GM18507 (cell line): ENCODE results near the gene ZNF778.

Source experiments
- DNase-seq: peaks from one replicate; pipeline ENCODE4 v3.0.0; 2011; ENCODE audit warnings: low read depth; ENCODE audit not compliant: insufficient read length; ENCODE audit errors: extremely low spot score
- FAIRE-seq: peaks from 2 replicates; lab custom pipeline; 2011; peaks lifted over from hg19 to GRCh38; lab: Jason Lieb, UNC

The ZNF778 gene

DNA sequence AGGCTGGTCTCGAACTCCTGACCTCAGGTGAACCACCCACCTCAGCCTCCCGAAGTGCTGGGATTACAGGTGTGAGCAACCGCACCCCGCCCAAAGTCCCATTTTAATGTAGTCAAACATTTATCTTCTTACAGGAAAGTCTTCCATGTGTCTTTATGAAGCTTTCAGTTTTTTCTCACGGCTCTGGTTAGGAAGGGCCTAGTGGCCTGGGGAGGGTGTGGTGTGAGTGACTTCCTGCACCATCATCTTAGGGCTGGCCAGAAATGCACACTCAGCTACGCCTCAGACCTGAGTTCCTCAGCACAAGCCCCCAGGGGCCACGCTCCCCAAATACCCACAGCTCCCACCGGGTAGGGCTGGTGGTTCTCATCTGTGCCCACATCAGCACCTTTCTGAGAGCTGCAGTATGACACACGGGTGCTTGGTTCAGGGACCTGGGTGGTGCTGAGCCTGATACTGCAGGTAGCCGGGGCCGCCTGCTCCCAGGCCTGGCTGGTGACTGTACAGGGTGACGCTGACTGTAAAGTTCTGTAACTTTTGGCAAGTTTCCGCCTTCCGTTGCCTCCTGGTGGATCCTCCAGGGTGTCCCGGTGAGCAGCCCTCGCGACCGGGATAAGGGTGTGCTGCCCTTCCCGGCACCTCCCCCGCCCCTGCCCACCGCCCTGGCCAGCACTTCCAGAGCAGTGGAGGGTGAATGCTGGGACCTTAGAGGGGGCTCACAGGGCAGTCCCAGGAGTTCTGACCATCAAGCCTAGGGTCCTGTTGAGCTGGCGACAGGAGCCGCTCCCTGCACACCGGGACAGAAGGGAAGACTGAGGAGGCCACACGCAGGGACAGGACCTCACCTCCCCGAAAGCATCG is 52.5 kb downstream of the ZNF778 start:
- FAIRE-seq: no peak
- DNase-seq: no peak

DNA sequence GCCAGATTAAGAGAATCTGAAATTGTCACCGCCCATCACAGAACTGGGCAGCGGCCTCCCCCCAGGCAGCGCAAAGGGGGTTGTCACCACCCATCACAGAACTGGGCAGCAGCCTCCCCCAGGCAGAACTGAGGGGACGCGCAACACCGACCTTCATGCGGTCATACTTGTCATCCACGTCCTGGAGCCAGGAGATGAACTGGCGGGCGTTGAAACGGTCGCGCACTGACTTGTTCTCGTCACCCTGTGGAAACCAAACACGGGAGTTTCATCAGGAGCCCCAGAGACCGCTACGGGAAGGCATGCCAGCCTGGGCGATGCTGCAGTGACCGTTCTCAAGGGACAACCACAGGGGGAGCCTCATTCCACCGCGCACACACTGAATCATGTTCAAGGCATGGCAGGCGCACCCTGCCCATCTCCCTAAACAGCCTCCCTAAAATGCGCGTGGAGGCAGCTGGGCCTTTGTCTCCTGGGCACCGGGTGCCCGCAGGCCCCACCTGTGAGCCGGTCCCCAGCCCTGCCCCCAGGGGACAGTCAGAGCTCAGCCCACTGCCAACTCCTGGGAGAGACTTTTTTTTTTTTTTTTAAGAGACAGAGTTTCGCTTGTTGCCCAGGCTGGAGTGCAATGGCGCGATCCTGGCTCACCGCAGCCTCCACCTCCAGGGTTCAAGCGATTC is 53.3 kb downstream of the ZNF778 start:
- FAIRE-seq (no peak), DNase-seq (no peak)

DNA sequence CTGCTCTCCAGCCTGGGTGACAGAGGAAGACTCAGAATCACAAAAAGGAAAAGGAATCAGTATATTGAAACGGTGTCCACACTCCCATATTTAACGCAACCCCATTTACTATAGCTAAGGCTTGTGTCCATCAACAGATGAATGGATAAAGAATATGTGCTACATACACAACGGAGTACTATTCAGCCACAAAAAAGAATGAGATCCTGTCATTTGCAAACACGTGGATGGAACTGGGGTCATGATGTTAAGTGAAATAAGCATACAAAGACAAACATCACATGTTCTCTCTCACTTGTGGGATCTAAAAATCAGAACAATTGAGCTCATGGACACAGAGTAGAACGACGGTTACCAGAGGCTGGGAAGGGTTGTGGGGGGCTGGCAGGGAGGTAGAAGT is 55.1 kb downstream of the ZNF778 start:
- FAIRE-seq: no peak
- DNase-seq: no peak

DNA sequence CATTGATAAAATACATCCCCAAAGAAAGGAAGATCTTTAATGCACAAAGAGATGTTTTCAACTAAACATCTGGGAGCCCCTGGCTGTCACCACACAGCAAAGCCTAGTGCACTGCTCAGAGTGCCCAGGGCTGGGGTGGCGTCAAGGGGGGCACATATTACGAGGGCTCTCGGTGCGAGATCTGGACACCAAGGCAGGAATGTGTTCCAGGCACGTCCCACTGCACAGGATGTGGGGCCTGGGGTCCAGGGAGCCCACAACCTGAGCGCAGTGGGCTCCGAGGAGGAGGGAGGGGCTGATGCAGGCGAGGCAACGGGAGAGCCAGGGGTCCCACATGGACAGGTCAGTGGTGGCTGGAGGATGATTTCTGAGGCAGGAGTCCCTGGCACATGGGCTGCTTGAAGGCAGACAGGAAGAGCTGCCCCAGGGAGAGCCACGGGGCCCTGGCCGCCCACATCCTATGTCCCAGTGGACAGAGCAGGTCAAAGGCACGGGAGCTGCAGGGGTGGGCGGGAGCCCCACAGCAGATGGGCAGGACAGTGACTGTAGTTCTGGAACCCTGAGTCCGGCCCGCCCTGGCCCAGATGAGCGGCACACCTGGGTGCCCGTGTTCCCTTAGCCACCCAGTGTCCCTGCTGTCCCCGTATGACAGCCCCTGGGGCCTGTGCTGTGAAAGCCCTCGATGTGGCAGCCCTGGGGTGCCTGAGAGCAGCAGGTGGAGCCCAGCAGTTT is 56.4 kb downstream of the ZNF778 start:
- FAIRE-seq (no peak), DNase-seq (no peak)

DNA sequence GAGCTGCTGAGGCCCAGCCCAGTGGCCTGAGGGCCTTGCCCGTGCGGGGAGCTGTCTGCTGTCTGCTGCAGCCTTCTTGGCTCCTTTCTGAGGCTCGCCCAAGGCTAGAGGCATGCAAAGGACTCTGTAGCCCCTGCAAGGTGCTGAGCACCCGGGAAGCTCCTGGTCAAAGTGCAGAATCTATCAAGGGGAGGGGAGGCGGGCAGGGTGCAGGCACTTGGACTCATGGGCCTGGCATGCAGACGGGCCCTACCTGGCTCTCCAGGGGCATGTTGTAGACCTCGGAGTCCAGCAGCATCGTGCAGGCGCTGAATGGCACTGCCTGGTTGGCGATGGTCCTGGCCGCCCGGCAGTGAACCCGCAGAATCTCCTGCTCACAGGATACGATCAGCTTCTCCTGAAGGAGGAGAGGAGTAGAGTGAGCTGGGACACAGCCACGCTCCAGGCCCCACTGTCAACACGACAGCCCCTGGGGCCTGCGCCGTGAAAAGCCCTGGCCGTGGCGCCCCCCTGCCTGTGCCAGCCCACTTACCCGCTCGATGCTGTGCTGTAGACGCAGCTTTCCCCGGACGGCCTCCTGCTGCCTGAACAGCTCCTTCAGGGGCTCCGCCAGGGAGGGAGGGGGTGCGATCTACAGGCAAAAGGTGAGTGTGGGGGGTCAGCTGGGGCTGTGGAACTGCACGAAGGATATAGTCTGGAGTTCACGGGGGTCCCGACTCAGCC is 57.2 kb downstream of the ZNF778 start:
- DNase-seq (no peak), FAIRE-seq (no peak)

DNA sequence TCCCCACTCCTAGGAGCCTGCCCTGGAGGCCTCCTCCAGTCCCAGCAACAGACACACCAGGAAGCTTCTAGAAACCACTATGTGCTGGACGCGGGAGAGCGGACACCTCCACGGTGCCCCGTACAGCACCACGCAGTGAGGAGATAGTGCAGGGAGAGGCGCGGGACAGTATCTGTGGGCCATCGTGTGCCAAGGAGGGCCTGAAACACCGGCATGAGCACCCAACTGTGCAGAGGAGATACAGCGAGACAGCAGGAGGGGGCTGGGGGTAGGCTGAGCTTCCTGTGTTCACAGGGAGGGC is 57.7 kb downstream of the ZNF778 start:
- DNase-seq (no peak), FAIRE-seq (no peak)

DNA sequence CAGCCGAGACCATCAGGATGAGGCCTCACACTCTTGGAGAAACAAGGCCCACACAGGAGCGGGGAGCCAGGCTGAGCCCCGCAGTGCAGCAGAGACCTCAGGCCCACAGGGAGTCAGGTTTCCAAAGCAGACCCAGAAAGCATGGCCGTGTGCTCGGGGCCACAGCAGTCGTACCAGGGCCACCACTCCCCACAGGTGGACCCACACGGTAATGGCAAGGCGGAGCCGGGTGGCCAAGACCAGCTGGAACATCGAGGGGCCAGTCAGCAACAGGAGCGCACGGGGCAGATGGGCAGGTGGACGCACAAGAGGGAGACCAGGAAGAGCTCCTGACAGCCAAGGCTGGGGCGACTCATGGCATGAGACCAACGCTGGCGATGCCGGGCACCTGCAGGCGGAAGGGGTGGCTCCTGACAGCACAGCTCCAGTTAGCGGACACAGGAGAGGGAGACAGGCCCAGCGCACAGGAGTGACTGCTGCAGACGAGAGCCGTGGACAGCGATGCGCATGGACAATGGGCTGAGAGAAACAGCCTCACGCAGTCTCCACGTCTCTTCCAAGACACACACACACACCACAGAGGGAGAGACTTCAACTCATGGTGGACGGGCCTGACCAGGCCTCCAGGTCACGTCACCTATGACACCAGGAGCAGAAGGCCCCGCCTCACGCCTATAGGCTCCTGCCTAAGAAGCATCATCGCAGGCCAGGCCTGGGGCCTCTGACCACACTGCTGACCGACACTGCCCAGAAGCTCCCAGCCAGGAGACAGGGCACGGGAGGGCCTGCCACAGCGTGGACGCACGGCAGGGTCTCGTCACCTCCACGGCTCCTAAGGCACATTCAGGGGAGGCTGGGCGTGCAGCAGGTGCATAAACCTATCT is 58.6 kb downstream of the ZNF778 start:
- no peak for DNase-seq
- FAIRE-seq: no peak

DNA sequence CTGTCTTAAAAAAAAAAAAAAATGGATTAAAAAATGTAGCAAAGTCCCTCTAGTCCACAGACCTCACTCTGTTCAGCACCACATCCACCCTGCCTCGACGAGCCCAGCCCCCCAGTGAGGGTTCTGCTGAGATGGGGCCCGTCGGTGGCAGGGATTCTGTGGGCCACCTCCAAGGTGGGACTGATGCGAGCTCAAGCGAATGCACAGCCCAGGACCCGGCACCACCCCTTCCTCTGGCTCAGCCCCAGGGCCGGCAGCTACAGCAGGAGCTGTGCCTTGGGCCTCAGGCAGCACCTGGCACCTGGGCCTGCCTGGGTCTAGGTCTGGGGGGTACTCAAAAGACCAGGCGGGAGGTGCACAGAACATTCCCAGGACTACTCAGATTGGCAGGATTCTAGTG is 59.5 kb downstream of the ZNF778 start:
- no peak for DNase-seq
- FAIRE-seq: no peak

DNA sequence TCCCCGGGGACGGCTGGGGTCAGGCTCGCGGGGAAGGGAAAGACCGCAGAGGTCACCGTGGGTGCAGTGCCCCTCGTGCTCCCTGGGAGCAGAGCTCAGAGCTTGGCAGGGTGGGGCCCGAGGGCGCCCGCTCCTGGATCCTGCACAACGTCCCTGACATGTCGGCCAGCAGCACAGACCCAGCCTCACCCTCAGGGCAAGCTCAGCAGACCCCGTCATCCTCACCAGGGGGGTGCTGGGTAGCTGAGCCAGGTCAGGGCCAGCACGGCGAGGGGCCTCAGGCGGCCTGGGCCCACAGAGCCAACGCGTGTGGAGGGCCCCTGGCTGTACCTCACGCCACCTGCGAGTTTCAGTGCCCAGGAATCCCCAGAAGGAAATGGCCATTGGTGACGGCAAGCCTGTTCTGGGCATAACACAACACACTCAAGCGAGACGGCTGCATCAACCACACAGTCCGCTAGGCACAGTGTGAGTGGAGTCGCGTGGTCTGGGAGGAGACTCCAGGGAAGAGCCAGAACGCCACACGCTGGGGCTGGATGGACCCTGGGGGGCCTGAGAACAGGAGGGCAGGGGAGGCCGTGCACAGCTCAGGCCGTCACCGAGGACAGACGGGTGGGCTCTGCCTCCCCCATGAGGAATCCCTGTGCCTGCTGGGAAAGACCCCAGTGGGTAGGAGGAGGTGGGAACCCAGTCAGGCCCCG is 60.3 kb downstream of the ZNF778 start:
- DNase-seq (no peak), FAIRE-seq (no peak)

DNA sequence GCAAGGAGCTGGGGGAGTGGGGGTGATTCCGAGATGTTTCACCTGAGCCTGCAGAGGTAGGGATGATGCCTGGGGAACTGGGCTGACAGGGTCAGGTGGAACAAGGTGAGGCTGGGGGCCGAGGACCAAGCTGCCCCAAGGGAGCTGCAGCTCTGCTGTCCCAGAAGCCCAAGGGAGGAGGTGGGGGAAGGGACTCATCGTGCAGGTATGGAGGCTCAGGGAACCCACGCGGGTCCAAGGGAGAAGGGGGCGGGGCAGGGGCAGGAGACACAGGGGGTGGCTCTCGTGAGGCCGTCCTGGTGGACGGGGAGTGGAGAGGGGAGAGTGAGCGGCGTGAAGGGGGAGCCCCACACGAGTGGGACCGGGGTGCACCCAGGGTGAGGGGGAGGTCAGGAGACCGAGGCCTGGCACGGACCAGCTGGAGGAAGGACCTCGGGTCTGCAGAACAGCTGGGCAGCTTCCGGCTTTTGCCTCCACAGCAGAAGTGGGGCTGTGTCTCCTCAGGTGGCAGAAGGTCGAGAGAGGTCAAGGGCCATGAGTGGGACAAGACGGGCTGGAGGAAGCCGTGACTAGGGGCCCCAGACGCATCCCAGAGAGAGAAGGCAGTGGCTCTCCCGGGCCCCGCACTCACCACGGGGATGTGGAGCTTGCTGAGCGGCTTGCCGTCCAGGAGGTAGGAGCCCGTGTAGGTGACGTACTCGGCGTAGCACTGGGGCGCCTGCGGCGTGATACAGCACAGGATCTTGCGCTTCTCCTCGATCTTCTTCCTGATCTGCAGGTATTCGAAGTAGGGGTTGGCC is 61.1 kb downstream of the ZNF778 start:
- DNase-seq (no peak), FAIRE-seq (no peak)

DNA sequence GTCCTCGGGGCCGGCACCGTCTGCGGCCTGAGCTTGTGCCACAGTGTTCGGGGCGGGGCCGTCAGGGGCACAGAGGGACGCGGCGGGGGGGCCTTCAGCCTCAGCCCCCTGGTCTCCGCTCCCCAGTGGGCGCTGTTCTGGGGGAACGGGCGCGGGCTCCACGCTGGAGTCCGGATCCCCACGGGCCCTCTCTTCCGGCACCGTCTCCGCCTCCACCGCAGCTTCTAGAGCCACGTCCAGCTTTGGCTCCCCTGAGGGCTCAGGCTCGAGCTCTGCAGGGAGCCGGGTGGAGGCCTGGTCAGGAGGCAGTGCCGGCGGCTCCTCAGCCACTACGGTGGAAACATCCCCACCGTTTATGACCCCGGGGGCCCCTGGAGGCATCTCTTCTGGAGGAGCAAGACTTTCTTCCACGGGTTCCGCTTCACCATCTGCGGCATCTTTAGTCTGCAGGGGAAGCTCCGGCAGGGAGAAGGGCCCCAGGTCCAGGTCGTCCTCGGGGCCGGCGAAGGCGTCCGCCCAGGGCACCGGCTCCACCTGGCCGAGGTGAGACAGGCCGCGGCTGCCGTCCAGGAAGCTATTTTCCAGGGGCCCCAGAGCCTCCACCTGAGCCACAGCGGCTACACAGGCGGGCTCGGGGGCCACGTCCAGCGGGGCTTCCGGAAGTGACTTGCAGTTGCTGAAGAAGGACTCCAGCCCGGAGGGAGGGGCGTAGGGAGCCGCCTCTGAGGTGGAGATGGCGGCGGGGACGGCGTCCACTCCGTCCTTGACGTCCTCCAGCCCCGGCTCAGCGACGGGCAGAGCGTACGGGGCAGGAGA is 62.4 kb downstream of the ZNF778 start:
- FAIRE-seq (no peak), DNase-seq (no peak)

DNA sequence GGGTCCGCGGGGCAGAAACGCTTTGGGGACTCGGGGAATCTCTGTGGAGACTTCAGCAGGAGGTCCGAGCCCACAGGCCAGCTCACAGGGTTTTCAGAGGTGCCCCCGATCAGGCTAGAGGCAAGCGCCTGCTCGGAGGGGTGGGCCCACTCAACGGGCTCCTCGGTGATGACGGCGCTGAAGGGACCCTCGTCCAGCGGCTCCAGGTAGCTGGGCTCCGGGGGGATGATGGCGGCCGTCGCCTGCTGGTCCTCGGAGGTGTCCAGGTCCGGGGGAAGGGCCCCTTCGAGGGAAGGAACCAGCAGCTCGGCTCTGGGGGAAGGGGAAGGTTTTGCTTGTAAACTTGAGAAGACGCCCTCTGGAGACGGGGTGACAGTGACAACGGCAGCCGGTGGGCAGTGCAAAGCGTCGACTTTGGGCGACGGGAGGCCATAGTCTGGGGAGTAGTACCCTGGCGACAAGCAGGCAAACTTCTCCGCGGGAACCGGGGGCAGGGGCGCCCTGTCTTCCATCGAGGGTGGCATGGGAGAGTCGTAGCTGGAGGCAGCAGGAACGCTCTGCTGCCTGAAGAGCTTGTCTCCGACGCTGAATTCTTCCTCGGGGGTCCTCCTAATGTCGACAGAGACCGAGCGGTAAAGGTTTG is 63.2 kb downstream of the ZNF778 start:
- FAIRE-seq: no peak
- DNase-seq: no peak

DNA sequence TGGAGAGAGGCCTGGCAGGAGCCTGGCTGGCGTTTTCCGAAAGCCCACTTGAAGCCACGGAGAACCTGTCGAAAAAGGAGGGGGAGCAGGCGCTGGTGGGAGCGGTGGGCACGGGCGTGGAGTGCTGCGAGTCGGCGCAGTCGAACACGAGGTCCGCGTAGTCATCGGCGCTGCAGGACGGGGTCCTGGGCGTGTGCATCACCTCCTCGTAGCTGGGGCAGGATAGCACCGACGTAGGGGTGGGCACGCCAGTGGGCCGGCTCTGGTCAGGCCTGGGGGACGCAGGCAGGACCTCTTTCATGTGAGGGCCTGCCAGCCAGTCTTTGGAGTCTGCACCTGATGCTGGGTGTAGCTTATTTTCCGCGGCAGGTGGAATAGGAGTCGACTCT is 63.7 kb downstream of the ZNF778 start:
- DNase-seq: no peak
- no peak for FAIRE-seq

DNA sequence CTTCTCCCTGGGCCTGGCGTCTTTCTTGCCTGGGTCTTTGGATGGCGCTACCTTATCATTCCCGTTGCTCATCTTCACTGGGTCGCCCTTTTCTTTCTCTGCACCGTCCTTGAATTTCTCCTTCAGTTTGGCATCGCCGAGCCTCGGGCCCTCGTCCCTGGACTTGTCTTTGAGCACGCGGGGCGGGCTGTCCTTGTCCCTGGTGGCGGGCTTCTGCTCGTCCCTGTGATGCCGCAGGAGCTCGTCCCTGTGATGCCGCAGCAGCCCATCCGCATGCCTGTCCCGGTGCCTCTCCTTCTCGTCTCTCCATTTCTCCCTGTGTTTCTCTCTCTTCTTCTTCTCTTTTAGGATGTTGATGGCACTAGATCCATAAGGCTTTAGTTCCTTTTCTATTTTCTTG is 64.3 kb downstream of the ZNF778 start:
- no peak for DNase-seq
- FAIRE-seq: no peak

DNA sequence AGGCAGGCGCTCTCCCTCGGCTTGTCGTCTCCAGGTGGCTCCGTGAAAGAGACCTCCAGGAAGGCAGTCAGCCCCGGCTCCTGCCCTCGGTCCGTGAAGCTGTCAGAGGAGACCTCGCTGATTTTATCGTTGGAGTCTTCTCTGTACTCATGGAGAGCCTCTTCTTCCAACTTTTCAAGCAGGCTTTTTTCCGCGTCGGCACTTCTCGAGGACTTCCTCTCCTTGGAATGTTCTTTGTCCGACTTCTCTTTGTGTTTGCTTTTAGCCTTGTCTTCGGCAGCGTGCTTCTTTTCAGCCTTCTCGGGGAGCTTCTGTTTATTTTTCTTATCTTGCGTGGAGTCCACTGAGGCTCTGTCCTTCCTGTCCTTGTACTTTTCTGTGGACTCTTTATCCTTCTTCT is 65.0 kb downstream of the ZNF778 start:
- no peak for DNase-seq
- no peak for FAIRE-seq

DNA sequence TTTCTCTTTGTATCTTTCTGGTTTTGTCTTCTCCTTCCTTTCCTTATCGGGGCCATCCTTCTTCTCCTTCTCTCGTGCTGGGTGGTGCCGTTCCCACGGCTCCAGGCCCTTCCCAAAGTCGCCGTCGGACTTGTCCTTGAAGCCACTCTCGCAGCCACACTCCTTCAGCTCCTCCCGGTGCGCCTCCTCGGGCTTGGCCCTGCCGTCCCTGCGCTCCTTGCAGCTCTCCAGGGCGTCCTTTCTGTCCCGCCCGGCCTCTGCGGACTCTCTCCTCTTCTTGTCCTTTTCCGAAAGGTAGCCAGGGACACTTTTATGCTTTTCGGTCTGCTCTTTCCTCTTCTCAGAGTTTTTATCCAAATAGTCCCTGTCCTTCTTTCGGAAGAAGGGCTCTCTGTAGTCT is 65.9 kb downstream of the ZNF778 start:
- FAIRE-seq: no peak
- no peak for DNase-seq

DNA sequence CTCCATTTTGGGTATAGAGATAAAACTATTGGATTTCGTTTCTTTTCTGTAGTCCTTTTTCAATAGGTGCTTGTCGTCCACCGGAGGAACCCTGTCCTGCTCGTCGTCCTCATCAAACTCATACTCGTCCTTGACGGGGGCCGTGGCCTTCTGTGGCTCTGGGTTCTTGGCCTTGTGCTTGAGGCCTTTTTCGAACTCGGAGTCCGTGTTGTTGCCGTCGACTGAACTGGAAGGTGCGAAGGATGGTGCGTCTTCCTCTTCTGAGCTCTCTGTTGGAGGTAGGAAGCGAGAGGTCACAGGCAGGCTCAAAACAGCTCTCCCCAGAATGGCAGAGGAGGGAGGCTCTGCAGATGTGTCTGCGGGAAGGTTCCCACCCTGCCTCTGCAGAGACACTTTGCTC is 67.9 kb downstream of the ZNF778 start:
- DNase-seq: no peak
- FAIRE-seq: no peak
